DND-41 (cell line): ENCODE measurements around the gene CLK4.

Experiments
- EZH2 ChIP-seq: IDR thresholded peaks from 3 replicates; pipeline ENCODE4 v1.6.1; 2012; ENCODE audit warnings: borderline replicate concordance, low read depth, mild to moderate bottlenecking, moderate library complexity, low read length, inconsistent platforms; ENCODE audit not compliant: severe bottlenecking
- TF ChIP-seq, protein P1 (sequence below): IDR thresholded peaks from 2 replicates; pipeline ENCODE4 v1.5.1; 2012; ENCODE audit warnings: borderline replicate concordance, low read length, moderate library complexity, mild to moderate bottlenecking; ENCODE audit not compliant: poor library complexity, severe bottlenecking; ENCODE audit errors: extremely low read depth

DNA sequence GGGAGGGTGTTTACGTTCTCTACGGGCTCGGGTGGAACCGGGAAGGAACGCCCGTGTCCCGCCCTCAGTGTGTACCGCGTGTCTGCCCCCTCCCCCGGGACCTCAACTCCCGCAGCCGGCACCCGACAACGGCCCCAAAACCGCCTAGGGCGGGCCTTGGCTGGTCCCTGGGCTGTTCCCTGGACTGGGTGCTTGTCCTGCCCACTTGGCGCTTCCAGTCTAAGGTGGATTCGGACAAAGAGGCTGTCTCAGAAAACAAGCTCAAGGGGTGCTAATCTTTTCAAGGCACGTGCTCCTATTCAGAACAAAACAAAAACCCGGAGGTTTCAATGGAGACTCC is 379 bp upstream of the CLK4 start:
- no peak for TF ChIP-seq EZH2
- TF ChIP-seq, protein P1, sequence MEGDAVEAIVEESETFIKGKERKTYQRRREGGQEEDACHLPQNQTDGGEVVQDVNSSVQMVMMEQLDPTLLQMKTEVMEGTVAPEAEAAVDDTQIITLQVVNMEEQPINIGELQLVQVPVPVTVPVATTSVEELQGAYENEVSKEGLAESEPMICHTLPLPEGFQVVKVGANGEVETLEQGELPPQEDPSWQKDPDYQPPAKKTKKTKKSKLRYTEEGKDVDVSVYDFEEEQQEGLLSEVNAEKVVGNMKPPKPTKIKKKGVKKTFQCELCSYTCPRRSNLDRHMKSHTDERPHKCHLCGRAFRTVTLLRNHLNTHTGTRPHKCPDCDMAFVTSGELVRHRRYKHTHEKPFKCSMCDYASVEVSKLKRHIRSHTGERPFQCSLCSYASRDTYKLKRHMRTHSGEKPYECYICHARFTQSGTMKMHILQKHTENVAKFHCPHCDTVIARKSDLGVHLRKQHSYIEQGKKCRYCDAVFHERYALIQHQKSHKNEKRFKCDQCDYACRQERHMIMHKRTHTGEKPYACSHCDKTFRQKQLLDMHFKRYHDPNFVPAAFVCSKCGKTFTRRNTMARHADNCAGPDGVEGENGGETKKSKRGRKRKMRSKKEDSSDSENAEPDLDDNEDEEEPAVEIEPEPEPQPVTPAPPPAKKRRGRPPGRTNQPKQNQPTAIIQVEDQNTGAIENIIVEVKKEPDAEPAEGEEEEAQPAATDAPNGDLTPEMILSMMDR, result no peak
